ENCODE measurements around the gene GOLT1B. TPM values are rescaled to one million over a fixed set of nuclear protein-coding genes. Genes with fewer than 3 reads are reported as not detected.
"Not testable (repeated sequence)": the region's sequence is repeated elsewhere in the genome, so short reads cannot be mapped to it uniquely, and the experiment has no call there.

Gene GOLT1B, protein sequence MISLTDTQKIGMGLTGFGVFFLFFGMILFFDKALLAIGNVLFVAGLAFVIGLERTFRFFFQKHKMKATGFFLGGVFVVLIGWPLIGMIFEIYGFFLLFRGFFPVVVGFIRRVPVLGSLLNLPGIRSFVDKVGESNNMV
- 10 to 100 TPM; 11.8 to 24.7 (median 21.6) TPM for total RNA-seq

DNA sequence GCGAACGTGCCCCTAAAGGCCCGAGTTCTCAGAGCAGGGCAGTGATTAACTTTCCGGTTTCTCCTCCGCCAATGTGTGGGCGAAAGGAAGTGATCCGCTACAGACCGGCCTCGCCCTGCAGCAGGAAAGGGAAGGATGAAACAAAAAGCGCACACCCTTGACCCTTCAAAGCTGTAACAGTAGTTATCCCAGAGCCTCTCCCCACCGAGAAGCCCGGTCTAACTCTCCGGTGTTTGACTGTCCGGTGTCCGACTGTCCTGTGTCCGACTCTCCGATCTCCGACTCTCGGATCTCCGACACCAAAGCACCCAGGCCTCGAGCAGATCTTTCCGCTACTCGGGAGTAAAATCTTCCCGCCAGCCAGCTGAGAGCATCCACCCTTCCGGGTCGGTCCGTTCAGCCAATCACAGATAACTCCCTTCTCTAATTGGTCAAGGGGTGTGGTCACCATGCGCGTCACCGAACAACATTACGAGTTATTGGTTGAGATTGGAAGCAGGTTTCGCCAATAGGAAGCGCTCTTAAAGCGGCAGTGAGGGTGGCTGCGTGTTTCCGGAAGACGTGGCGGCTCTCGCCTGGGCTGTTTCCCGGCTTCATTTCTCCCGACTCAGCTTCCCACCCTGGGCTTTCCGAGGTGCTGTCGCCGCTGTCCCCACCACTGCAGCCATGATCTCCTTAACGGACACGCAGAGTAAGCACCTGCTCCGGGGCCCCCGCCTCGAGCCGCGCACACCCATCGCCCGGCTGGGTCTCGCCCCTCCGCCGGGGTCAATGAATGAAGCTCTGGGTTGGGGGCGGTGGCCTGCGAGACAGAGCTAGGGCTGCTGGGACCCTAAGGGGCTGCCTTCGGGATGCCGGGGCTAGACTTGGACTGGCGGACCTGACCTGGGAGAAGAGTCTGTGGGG, at the start of gene GOLT1B, which contains the start of gene RECQL:
Gene GOLT1B (plus strand): TSS at position 532 of the 906 bp plus-strand sequence. CDS start 135 bp downstream, at position 667.
Gene RECQL (minus strand): TSS at position 378 of the 906 bp plus-strand sequence. CDS start 2,065 bp downstream, outside the sequence.
- intact Hi-C loops (cut with DNase I) = loop anchor here (5.0 kb wide), 2 partner anchors 156 to 181 kb away; partner anchors contain the start of gene LDHB
- peak; percentile 90 to 93 for TF ChIP-seq POLR2AphosphoS5 (IDR thresholded peaks at IDR 0.05)
- TF ChIP-seq EP300 (IDR thresholded peaks at IDR 0.05) = no peak
- peak; percentile 31 for TF ChIP-seq POLR2A (IDR thresholded peaks at IDR 0.05; ENCODE audit: low read depth)
- TF ChIP-seq CTCF (IDR thresholded peaks at IDR 0.05) = no peak
- WGBS = 0% methylated on average over 24 of the region's 61 CpGs
- peak; percentile 99 for DNase-seq (ENCODE audit: extremely low spot score)
- Histone ChIP-seq H3K9me3 (no peaks in the 10 kb centered on the region), H3K36me3 (peaks cover 10 to 28% (median 23%) of the 10 kb centered on the region in 4 donors), H3K27ac (replicated peaks in 1 of 4) (peak within 1 kb of the TSS; percentile 82 to 93 (median 86)), H3K4me3 (peak within 1 kb of the TSS; percentile 76 to 96 (median 86)), H3K27me3 (no peaks in the 10 kb centered on the region), H3K4me1 (peaks cover 27 to 58% (median 43%) of the 10 kb centered on the region in 4 donors)

DNA sequence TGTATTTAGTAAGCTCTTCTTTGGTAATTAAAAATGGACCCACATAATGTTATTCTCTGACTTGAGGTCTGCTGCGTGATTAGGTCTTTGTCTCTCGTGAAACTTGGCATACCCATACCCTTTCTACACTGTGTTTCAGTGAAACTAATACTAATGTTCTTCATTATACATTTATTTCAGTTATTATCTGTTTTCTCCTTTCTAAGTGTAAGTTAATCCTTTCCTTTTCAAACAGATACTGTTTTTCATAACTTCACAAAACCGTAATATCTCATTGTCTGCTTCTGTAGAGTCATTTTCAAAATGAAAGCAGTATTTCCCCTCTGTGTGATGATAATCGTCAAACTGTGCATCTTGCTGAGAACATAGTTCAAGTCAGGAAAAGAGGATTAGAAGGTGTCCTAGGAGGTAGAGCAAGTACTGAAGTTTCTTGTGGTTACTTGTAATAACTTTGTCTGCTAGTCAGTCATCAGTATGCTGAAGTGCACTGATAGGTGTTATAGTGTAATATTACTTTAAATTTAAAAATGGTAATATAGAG, 48.2 kb upstream of the GOLT1B start:
- 98% methylated on average over 4 of the region's 4 CpGs for WGBS
- Histone ChIP-seq H3K4me1 (no peaks in the 10 kb centered on the region), H3K9me3 (no peaks in the 10 kb centered on the region), H3K27me3 (no peaks in the 10 kb centered on the region), H3K36me3 (peaks cover 32 to 77% (median 40%) of the 10 kb centered on the region in 4 donors), H3K27ac (replicated peaks in 1 of 4) (no peak overlapping the region), H3K4me3 (no peak overlapping the region)
- TF ChIP-seq POLR2AphosphoS5 (IDR thresholded peaks at IDR 0.05) = no peak
- TF ChIP-seq EP300 (IDR thresholded peaks at IDR 0.05) = no peak
- TF ChIP-seq CTCF (IDR thresholded peaks at IDR 0.05) = no peak
- TF ChIP-seq POLR2A (IDR thresholded peaks at IDR 0.05; ENCODE audit: low read depth) = no peak
- intact Hi-C loops (cut with DNase I) = no loop called here
- DNase-seq (ENCODE audit: extremely low spot score) = no peak

GRCh38 chr12:21456291-21456780, 45.3 kb upstream of the GOLT1B start:
- intact Hi-C loops (cut with DNase I) = no loop called here
- Histone ChIP-seq H3K27ac (replicated peaks in 1 of 4) (no peak overlapping the region), H3K4me3 (no peak overlapping the region), H3K9me3 (no peaks in the 10 kb centered on the region), H3K27me3 (no peaks in the 10 kb centered on the region), H3K36me3 (peaks cover 38 to 78% (median 52%) of the 10 kb centered on the region in 4 donors), H3K4me1 (no peaks in the 10 kb centered on the region)
- 62% methylated on average over 7 of the region's 7 CpGs for WGBS
- no peak for DNase-seq (ENCODE audit: extremely low spot score)
- TF ChIP-seq POLR2A (IDR thresholded peaks at IDR 0.05; ENCODE audit: low read depth) = no peak
- no peak for TF ChIP-seq EP300 (IDR thresholded peaks at IDR 0.05)
- TF ChIP-seq CTCF (IDR thresholded peaks at IDR 0.05) = no peak
- TF ChIP-seq POLR2AphosphoS5 (IDR thresholded peaks at IDR 0.05) = no peak

- intact Hi-C loops (cut with DNase I) = no loop called here
- no peaks in the 10 kb centered on the region for H3K27me3 ChIP-seq
- H3K4me1 ChIP-seq = no peaks in the 10 kb centered on the region
- no peaks in the 10 kb centered on the region for H3K9me3 ChIP-seq
- no peak overlapping the region for H3K27ac ChIP-seq (replicated peaks in 1 of 4)
- TF ChIP-seq POLR2A (IDR thresholded peaks at IDR 0.05; ENCODE audit: low read depth) = no peak
- no peak for TF ChIP-seq CTCF (IDR thresholded peaks at IDR 0.05)
- TF ChIP-seq POLR2AphosphoS5 (IDR thresholded peaks at IDR 0.05) = no peak
- TF ChIP-seq EP300 (IDR thresholded peaks at IDR 0.05) = no peak
- peaks cover 48 to 94% (median 67%) of the 10 kb centered on the region in 4 donors for H3K36me3 ChIP-seq
- DNase-seq (ENCODE audit: extremely low spot score) = no peak
- 94% methylated on average over 2 of the region's 2 CpGs for WGBS
- H3K4me3 ChIP-seq = no peak overlapping the region
These were observed 42.1 kb upstream of the GOLT1B start for GRCh38 chr12:21459474-21459873.

DNA sequence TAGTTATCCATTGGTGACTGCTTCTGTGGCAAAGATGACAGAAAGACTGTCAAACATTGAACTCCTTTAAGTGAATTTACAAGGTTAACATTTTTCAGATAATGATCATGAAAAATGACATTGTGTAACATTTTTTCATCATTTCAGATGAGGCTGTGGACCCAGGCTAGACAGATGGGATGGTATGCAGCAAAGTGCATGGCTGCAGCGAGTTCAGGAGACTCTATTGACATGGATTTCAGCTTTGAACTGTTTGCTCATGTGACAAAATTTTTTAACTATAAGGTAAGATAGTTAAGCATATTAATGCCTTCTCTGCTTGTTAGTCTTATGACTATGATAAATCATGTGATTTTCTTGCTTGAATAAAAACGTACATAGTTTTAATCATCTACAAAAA, 34.3 kb upstream of the GOLT1B start:
- H3K4me3 ChIP-seq; H3K9me3 ChIP-seq; H3K27ac ChIP-seq (replicated peaks in 1 of 4); H3K4me1 ChIP-seq; H3K27me3 ChIP-seq; DNase-seq (ENCODE audit: extremely low spot score); intact Hi-C loops (cut with DNase I): not testable (repeated sequence)
- peaks cover 30 to 75% (median 54%) of the 10 kb centered on the region in 4 donors for H3K36me3 ChIP-seq
- WGBS = 77% methylated on average over 2 of the region's 2 CpGs
